IMR-90 (cell line): ENCODE results near the gene CD44. TPM values are rescaled to one million over a fixed set of nuclear protein-coding genes. Genes with fewer than 3 reads are reported as not detected.

ENCODE experiments used
- ATAC-seq: fragments of 200-7000 bp; cut with Tn5 transposase; 2 replicates; pipeline ENCODE4 v1.9.1; 2020; ENCODE audit warnings: low read depth, mild to moderate bottlenecking, moderate library complexity
- BruUV-seq: library from RNA; stranded (reverse); fragments of 400-500 nt; replicated peaks from 2 replicates; lab custom pipeline; 2021; lab: Mats Ljungman, UMichigan
- CTCF ChIA-PET: fragments of 300-600 bp; formaldehyde crosslinking; extraction: SDS; loops from one replicate; lab custom pipeline; 2021; ENCODE audit warnings: antibody characterized with exemption; lab: Yijun Ruan, JAX
- POLR2A ChIA-PET: fragments of 300-600 bp; sonication (Branson Sonifier 250); formaldehyde crosslinking; loops from one replicate; lab custom pipeline; 2022; ENCODE audit warnings: antibody characterized with exemption; ENCODE audit not compliant: unreplicated experiment; lab: Charles Lee
- DNase-seq: peaks from one replicate; pipeline ENCODE4 v3.0.0; 2013
- H2AFZ ChIP-seq: replicated peaks from 2 replicates; pipeline ENCODE3; 2013; ENCODE audit warnings: low read length, mild to moderate bottlenecking; ENCODE audit not compliant: poor library complexity
- H2AK5ac ChIP-seq: 2 replicates; pipeline ENCODE4 v1.6.1; 2013; ENCODE audit warnings: low read depth, low read length, inconsistent platforms
- H2AK9ac ChIP-seq: replicated peaks from 2 replicates; pipeline ENCODE3; 2013; ENCODE audit warnings: mild to moderate bottlenecking, low read depth, low read length, moderate library complexity; ENCODE audit not compliant: poor library complexity
- H2BK120ac ChIP-seq: 2 replicates; pipeline ENCODE4 v1.6.1; 2013; ENCODE audit warnings: low read depth, low read length, inconsistent platforms
- H2BK15ac ChIP-seq: 3 replicates; pipeline ENCODE4 v1.6.1; 2013; ENCODE audit warnings: low read depth, low read length, inconsistent platforms
- H2BK20ac ChIP-seq: 2 replicates; pipeline ENCODE4 v1.6.1; 2013; ENCODE audit warnings: low read depth, mild to moderate bottlenecking, inconsistent platforms, low read length, moderate library complexity
- H2BK5ac ChIP-seq: 2 replicates; pipeline ENCODE4 v1.6.1; 2013; ENCODE audit warnings: mild to moderate bottlenecking, low read depth, low read length, inconsistent platforms; ENCODE audit not compliant: poor library complexity, severe bottlenecking
- H3K14ac ChIP-seq: replicated peaks from 2 replicates; pipeline ENCODE4 v1.6.1; 2013; ENCODE audit warnings: low read depth, low read length, inconsistent platforms
- H3K18ac ChIP-seq: 2 replicates; pipeline ENCODE4 v1.6.1; 2013; ENCODE audit warnings: low read depth, low read length, control low read depth
- H3K23ac ChIP-seq: 2 replicates; pipeline ENCODE4 v1.6.1; 2013; ENCODE audit warnings: low read depth, low read length, inconsistent platforms
- H3K27ac ChIP-seq: 2 replicates; pipeline ENCODE4 v1.5.1; 2013; ENCODE audit warnings: mild to moderate bottlenecking, control low read depth, low read length; ENCODE audit not compliant: insufficient read depth
- H3K27me3 ChIP-seq: 2 replicates; pipeline ENCODE4 v1.6.1; 2013; ENCODE audit warnings: low read length; ENCODE audit not compliant: control insufficient read depth, insufficient read depth
- H3K36me3 ChIP-seq: 2 replicates; pipeline ENCODE4 v1.6.1; 2013; ENCODE audit warnings: low read length, mixed read lengths; ENCODE audit not compliant: control insufficient read depth, insufficient read depth
- H3K4ac ChIP-seq: 2 replicates; pipeline ENCODE4 v1.6.1; 2013; ENCODE audit warnings: low read depth, low read length, inconsistent platforms
- H3K4me1 ChIP-seq: 2 replicates; pipeline ENCODE4 v1.6.1; 2013; ENCODE audit warnings: low read length, mixed read lengths; ENCODE audit not compliant: control insufficient read depth, insufficient read depth
- H3K4me2 ChIP-seq: 2 replicates; pipeline ENCODE4 v1.6.1; 2013; ENCODE audit warnings: low read depth, mild to moderate bottlenecking, control low read depth, low read length, moderate library complexity
- H3K4me3 ChIP-seq: 2 replicates; pipeline ENCODE4 v1.5.1; 2013; ENCODE audit warnings: low read depth, mild to moderate bottlenecking, control low read depth, low read length, moderate library complexity; ENCODE audit not compliant: insufficient read depth
- H3K56ac ChIP-seq: 2 replicates; pipeline ENCODE4 v1.6.1; 2013; ENCODE audit warnings: low read length, inconsistent platforms; ENCODE audit not compliant: insufficient read depth; ENCODE audit errors: extremely low read depth
- H3K79me1 ChIP-seq, 2 experiments: 2 replicates each; pipeline ENCODE4 v1.6.1; 2013; ENCODE audit warnings: low read length in 2 of 2, inconsistent platforms in 1 of 2, low read depth in 1 of 2
- H3K9ac ChIP-seq: 2 replicates; pipeline ENCODE4 v1.6.1; 2013; ENCODE audit warnings: low read depth, low read length, control low read depth
- H3K9me1 ChIP-seq: 2 replicates; pipeline ENCODE4 v1.6.1; 2013; ENCODE audit warnings: low read length, inconsistent platforms; ENCODE audit not compliant: insufficient read depth
- H3K9me3 ChIP-seq: 2 replicates; pipeline ENCODE4 v1.6.1; 2013; ENCODE audit warnings: low read length; ENCODE audit not compliant: control insufficient read depth, insufficient read depth
- H4K20me1 ChIP-seq: 2 replicates; pipeline ENCODE4 v1.6.1; 2013; ENCODE audit warnings: low read length, inconsistent platforms; ENCODE audit not compliant: insufficient read depth
- H4K5ac ChIP-seq: 2 replicates; pipeline ENCODE4 v1.6.1; 2013; ENCODE audit warnings: mild to moderate bottlenecking, low read depth, low read length, control low read depth
- H4K8ac ChIP-seq, 2 experiments: 2 replicates each; pipeline ENCODE4 v1.6.1; 2013; ENCODE audit warnings: low read depth in 2 of 2, low read length in 2 of 2, control low read depth in 1 of 2, inconsistent platforms in 1 of 2
- H4K91ac ChIP-seq: 2 replicates; pipeline ENCODE4 v1.6.1; 2013; ENCODE audit warnings: low read depth, low read length, inconsistent platforms; ENCODE audit not compliant: insufficient read depth
- CEBPB ChIP-seq: IDR thresholded peaks from 2 replicates; pipeline ENCODE4 v1.6.1; 2012; ENCODE audit warnings: low read depth, low read length, improper control_type of control experiment
- ELK1 ChIP-seq: fragments of 150-350 bp; IDR thresholded peaks from 2 replicates; pipeline ENCODE4 v1.6.1; 2016; ENCODE audit warnings: low read depth, mild to moderate bottlenecking, low read length, moderate library complexity, borderline replicate concordance
- FOS ChIP-seq: fragments of 150-350 bp; IDR thresholded peaks from 2 replicates; pipeline ENCODE4 v1.6.1; 2016; ENCODE audit warnings: low read depth, low read length
- MAFK ChIP-seq: IDR thresholded peaks from 2 replicates; pipeline ENCODE4 v1.6.1; 2012; ENCODE audit warnings: low read depth, low read length, improper control_type of control experiment
- MAZ ChIP-seq: IDR thresholded peaks from 2 replicates; pipeline ENCODE4 v1.6.1; 2012; ENCODE audit warnings: low read depth, mild to moderate bottlenecking, low read length, improper control_type of control experiment, moderate library complexity, borderline replicate concordance
- MXI1 ChIP-seq: IDR thresholded peaks from 2 replicates; pipeline ENCODE4 v1.6.1; 2012; ENCODE audit warnings: low read depth, mild to moderate bottlenecking, low read length, moderate library complexity, borderline replicate concordance
- NFE2L2 ChIP-seq: fragments of 150-350 bp; IDR thresholded peaks from 2 replicates; pipeline ENCODE4 v1.6.1; 2016; ENCODE audit warnings: low read depth, mild to moderate bottlenecking, low read length
- RCOR1 ChIP-seq: IDR thresholded peaks from 2 replicates; pipeline ENCODE4 v1.6.1; 2012; ENCODE audit warnings: mild to moderate bottlenecking, low read length, improper control_type of control experiment; ENCODE audit not compliant: insufficient replicate concordance
- WGBS, 2 experiments: methylation state at CpG; one replicate each; pipeline versions ENCODE4 v1.1.5 to v1.1.7; 2013; ENCODE audit warnings: missing lambda C conversion rate in 2 of 2; ENCODE audit not compliant: insufficient read length in 1 of 2; ENCODE audit errors: extremely low coverage in 2 of 2; 5-methylcytosine and 5-hydroxymethylcytosine counted together
- dilution Hi-C: fragments of 300-500 bp; cut with HindIII; formaldehyde crosslinking; loops from one replicate; pipeline ENCODE4 v1.14.3; 2018; ENCODE audit warnings: low sequenced_read_pairs; ENCODE audit not compliant: unreplicated experiment
- in situ Hi-C: fragments of 300-500 bp; cut with MboI; formaldehyde crosslinking; loops from 3 replicates; pipeline ENCODE4 v1.14.3; 2019; ENCODE audit warnings: low sequenced_read_pairs, inconsistent platforms, mixed read lengths
- intact Hi-C: fragments of 100-400 bp; cut with micrococcal nuclease; formaldehyde crosslinking; loops from 2 replicates; pipeline ENCODE4 v1.10.0; 2022
- polyA plus RNA-seq, 3 experiments: library from polyadenylated mRNA; depleted of rRNA; stranded (reverse); fragments of >200 nt; gene quantifications; 2 replicates each; pipeline ENCODE4 v1.2.3, GENCODE V29; 2012; ENCODE audit warnings: low replicate concordance in 1 of 3
- total RNA-seq: library from RNA; depleted of rRNA; stranded (reverse); fragments of >200 nt; gene quantifications from 2 replicates; pipeline ENCODE4 v1.2.3, GENCODE V29; 2012

CD44 gene
- total and polyA plus RNA-seq, 2 of the 4 experiments (the other 2 are of a cell fraction), result 357 to 947 TPM

- H3K4me2 ChIP-seq, result no peak overlapping the region
- no peak overlapping the region for H3K27ac ChIP-seq
- in situ Hi-C loops, result no loop called here
- peaks cover 57% of the 10 kb centered on the region for H3K36me3 ChIP-seq
- peaks cover 55 to 86% of the 10 kb centered on the region in 2 experiments for H3K79me1 ChIP-seq
- peaks cover 2% of the 10 kb centered on the region; the same call in 1 of the 2 replicates for H3K9me3 ChIP-seq
- peaks cover 22% of the 10 kb centered on the region; the same call in 1 of the 2 replicates for H4K20me1 ChIP-seq
- intact Hi-C loops, result no loop called here
- BruUV-seq, result no TSS peak
- H4K91ac ChIP-seq, result no peak overlapping the region
- ATAC-seq, result no peak
- no peak overlapping the region for H3K56ac ChIP-seq
- no peak overlapping the region for H2BK120ac ChIP-seq
- no peak overlapping the region for H2AFZ ChIP-seq
- H4K8ac ChIP-seq, result no peak overlapping the region
- H3K23ac ChIP-seq, result no peak overlapping the region
- no peak overlapping the region for H3K9ac ChIP-seq
- no peak overlapping the region for H4K5ac ChIP-seq
- H3K4me1 ChIP-seq, result peaks cover 5% of the 10 kb centered on the region; the same call in 1 of the 2 replicates
- H3K4me3 ChIP-seq, result no peak overlapping the region
- H2BK5ac ChIP-seq, result no peak overlapping the region
- no peak overlapping the region for H3K18ac ChIP-seq
- CTCF ChIA-PET, result no interaction called here
- POLR2A ChIA-PET, result no interaction called here
- TF ChIP-seq MAZ, result no peak
- no peak for TF ChIP-seq NFE2L2
- no peak for TF ChIP-seq MAFK
- TF ChIP-seq RCOR1, result no peak
- TF ChIP-seq CEBPB, result no peak
- no peak for TF ChIP-seq ELK1
- TF ChIP-seq MXI1, result no peak
- no peak for TF ChIP-seq FOS
- no peak for DNase-seq
- dilution Hi-C loops, result no loop called here
- 100% methylated on average over 1 of the region's 5 CpGs; no CpG with 5 or more reads in 1 of the 2 experiments for WGBS, 2 experiments
- H3K4ac ChIP-seq, result no peak overlapping the region
- H2BK15ac ChIP-seq, result no peak overlapping the region
- H3K14ac ChIP-seq, result peak overlapping the region; percentile 38; the same call in 1 of the 2 replicates
- H3K27me3 ChIP-seq, result no peaks in the 10 kb centered on the region
- H2BK20ac ChIP-seq, result no peak overlapping the region
- H2AK5ac ChIP-seq, result no peak overlapping the region
- no peak overlapping the region for H2AK9ac ChIP-seq
- H3K9me1 ChIP-seq, result peaks cover 11% of the 10 kb centered on the region
These were observed 65.6 kb downstream of the CD44 start for GRCh38 chr11:35204614-35205013.
